Stimulated activated memory B cell treated with anti-CD40 and anti-IgM and Interleukin-4, amounts not matched to agents 10 μg/mL and 1 μg/mL and 100 μg/mL, for 72 hours (primary cell): Measurements from ENCODE around the gene PUS1.

ENCODE experiments used
- ATAC-seq: fragments of 150-1000 bp; cut with Tn5 transposase; 2 replicates; pipeline ENCODE4 v1.10.0; 2021
- H3K27ac Mint-ChIP-seq: one replicate; pipeline ENCODE4 v1.8.0; 2022; ENCODE audit warnings: mild to moderate bottlenecking, mixed read lengths
- H3K27me3 Mint-ChIP-seq: one replicate; pipeline ENCODE4 v1.8.0; 2022; ENCODE audit warnings: mixed read lengths
- H3K36me3 Mint-ChIP-seq: one replicate; pipeline ENCODE4 v1.8.0; 2022; ENCODE audit warnings: mixed read lengths
- H3K4me1 Mint-ChIP-seq: one replicate; pipeline ENCODE4 v1.8.0; 2022; ENCODE audit warnings: mixed read lengths
- H3K4me3 Mint-ChIP-seq: one replicate; pipeline ENCODE4 v1.8.0; 2022; ENCODE audit warnings: mild to moderate bottlenecking, moderate library complexity, mixed read lengths
- H3K9me3 Mint-ChIP-seq: one replicate; pipeline ENCODE4 v1.8.0; 2022; ENCODE audit warnings: mixed read lengths

PUS1 gene

DNA sequence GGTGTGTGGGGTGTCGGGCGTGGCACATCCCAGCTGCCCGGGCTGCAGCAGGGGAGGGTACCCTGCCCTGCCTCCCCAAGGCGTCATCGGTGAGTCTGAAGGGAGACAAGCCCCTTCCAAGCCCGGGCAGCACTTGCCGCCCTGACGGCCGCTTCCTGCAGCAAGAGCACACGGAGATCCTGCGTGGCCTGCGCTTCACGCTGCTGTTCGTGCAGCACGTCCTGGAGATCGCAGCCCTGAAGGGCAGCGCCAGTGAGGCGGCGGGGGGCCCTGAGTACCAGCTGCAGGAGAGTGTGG is 10.1 kb upstream of the PUS1 start:
- peaks cover 16% of the 10 kb centered on the region for H3K4me1 Mint-ChIP-seq
- no peak for ATAC-seq
- no peak overlapping the region for H3K4me3 Mint-ChIP-seq
- no peaks in the 10 kb centered on the region for H3K27me3 Mint-ChIP-seq
- H3K36me3 Mint-ChIP-seq, result peaks cover 26% of the 10 kb centered on the region
- H3K9me3 Mint-ChIP-seq, result no peaks in the 10 kb centered on the region
- H3K27ac Mint-ChIP-seq, result no peak overlapping the region

DNA sequence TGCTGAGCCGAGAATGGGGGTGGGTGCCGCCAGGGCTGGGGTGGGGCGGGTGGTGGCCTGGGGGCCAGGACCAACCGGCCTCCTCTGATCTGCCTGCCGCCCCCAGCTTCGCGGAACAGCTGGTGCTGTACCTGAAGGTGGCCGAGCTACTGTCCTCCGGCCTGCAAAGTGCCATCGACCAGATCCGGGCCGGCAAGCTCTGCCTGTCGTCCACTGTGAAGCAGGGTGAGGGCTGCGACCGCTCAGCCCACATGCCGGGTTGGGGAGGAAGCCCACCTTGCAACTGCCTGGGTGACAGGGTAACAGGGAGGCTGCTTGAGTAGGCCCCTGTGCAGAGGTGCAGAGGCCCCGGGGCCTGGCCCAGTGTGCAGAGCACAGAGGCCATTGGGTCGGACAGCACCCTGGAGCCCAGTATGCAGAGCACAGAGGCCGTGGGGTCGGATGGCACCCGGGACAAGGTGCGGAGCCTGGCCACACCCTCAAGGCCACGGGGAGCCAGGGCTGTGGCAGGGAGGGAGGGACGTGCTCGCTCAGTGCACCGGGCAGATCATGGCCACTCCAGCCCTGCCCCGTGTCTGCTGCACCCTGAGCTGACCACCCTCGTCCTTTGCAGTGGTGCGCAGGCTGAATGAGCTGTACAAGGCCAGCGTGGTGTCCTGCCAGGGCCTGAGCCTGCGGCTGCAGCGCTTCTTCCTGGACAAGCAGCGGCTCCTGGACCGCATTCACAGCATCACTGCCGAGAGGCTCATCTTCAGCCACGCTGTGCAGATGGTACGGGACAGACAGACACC is 9.5 kb upstream of the PUS1 start:
- Mint-ChIP-seq H3K9me3 (no peaks in the 10 kb centered on the region), H3K36me3 (peaks cover 21% of the 10 kb centered on the region), H3K4me1 (peaks cover 22% of the 10 kb centered on the region), H3K27ac (no peak overlapping the region), H3K27me3 (no peaks in the 10 kb centered on the region), H3K4me3 (no peak overlapping the region)
- no peak for ATAC-seq

DNA sequence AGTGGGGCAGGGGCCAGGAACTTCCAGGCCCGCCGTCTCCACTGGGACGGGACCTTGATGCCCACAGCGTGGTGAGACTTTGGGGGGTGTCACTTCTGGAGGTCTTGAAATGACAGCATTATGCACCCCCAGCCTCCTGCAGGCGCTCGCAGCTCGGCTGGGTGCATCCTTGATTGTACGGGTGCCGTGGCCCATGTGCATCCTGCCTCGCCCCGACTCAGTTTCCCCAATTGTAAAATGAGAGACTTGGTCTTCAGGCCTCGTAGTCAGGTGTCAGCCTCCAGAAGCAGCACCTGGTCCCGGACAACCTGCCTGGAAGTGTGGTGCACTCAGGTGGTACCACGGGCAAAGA is 8.9 kb upstream of the PUS1 start:
- Mint-ChIP-seq H3K4me1 (peaks cover 28% of the 10 kb centered on the region), H3K9me3 (no peaks in the 10 kb centered on the region), H3K36me3 (peaks cover 15% of the 10 kb centered on the region), H3K27ac (no peak overlapping the region), H3K4me3 (no peak overlapping the region), H3K27me3 (no peaks in the 10 kb centered on the region)
- ATAC-seq, result no peak

GRCh38 chr12:131920902-131921840 is 7.9 kb upstream of the PUS1 start:
- H3K36me3 Mint-ChIP-seq, result peaks cover 12% of the 10 kb centered on the region
- no peak for ATAC-seq
- H3K27ac Mint-ChIP-seq, result no peak overlapping the region
- no peak overlapping the region for H3K4me3 Mint-ChIP-seq
- no peaks in the 10 kb centered on the region for H3K9me3 Mint-ChIP-seq
- peaks cover 30% of the 10 kb centered on the region for H3K4me1 Mint-ChIP-seq
- H3K27me3 Mint-ChIP-seq, result no peaks in the 10 kb centered on the region

GRCh38 chr12:131921866-131922769 is 7.0 kb upstream of the PUS1 start:
- Mint-ChIP-seq H3K4me3 (no peak overlapping the region), H3K27ac (no peak overlapping the region), H3K27me3 (no peaks in the 10 kb centered on the region), H3K9me3 (no peaks in the 10 kb centered on the region), H3K36me3 (peaks cover 5% of the 10 kb centered on the region), H3K4me1 (peaks cover 30% of the 10 kb centered on the region)
- no peak for ATAC-seq

GRCh38 chr12:131922772-131923171 is 6.3 kb upstream of the PUS1 start:
- no peaks in the 10 kb centered on the region for H3K27me3 Mint-ChIP-seq

DNA sequence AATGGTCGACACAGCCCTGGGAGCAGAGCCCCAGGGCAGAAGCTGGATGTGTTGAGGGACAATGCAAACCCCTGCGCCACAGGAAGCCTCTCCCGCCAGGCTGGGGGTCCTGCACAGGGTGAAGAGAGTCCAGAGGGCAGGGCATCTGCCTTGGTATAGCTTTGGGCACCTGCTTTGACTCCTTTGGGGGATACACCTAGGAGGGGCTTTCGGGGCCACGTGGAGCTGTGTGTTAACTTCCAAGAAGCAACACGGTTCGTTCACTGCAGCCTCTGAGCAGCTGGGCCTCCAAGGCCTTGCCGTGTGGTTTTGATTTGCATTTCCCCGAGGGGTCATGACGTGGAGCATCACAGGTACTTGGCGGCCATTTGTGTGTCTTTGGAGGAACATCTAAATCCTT is 5.8 kb upstream of the PUS1 start:
- ATAC-seq, result peak; percentile 78
- Mint-ChIP-seq H3K4me3 (peak overlapping the region; percentile 73), H3K27me3 (no peaks in the 10 kb centered on the region), H3K27ac (peak overlapping the region; percentile 22), H3K36me3 (peaks cover 5% of the 10 kb centered on the region), H3K4me1 (peaks cover 39% of the 10 kb centered on the region), H3K9me3 (no peaks in the 10 kb centered on the region)

More at GRCh38 chr12:131922772-131923171, 6.3 kb upstream of the PUS1 start:
- Mint-ChIP-seq H3K27ac (peak overlapping the region; percentile 22), H3K4me1 (peaks cover 34% of the 10 kb centered on the region), H3K9me3 (no peaks in the 10 kb centered on the region), H3K4me3 (no peak overlapping the region), H3K36me3 (peaks cover 5% of the 10 kb centered on the region)
- no peak for ATAC-seq

DNA sequence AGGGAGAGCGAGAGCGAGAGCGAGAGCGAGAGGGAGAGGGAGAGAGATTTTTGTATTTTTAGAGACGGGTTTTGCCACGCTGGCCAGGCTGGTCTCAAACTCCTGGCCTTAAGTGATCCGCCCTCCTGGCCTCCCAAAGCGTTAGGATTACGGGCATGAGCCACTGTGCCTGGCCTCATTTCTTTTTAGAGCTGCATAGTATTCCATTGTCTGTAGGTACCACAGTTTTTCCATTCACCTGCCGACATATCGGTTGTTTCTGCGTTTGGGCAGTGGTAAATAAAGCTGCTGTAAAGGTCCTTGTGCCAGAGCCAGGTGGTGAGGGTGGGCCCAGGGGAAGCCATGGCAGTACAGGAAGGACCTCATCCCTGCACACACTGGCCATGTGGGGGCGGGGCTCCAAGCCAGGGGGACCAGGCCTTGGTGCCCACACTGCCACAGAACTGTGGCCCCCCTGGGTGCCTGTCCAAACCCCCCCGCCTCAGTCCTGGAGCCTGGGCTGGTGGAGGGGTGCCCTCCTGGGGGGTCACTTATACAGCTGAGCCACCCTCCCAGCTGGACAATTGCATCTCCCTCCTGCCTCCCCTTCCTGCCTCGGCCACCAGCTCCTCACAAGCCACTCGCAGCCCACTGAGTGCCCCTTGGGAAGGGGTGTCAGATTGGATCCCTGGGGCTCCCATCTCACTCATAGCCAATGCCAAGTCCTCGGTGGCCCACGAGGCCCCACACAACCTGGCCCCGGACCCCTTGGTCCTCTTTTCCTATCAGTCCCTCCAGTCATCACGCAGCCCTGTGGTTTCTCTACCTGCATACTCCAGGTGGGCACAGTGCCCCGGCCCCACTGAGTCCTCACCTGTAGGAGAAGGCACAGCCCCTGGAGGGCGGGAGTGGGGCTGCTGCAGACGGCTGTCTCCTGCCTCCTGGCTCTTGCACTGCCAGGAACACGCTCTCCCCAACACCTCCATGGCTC is 1.7 kb upstream of the PUS1 start:
- no peak for ATAC-seq
- peak overlapping the region; percentile 93 for H3K27ac Mint-ChIP-seq
- H3K27me3 Mint-ChIP-seq, result no peaks in the 10 kb centered on the region
- H3K4me3 Mint-ChIP-seq, result peak overlapping the region; percentile 90
- peaks cover 50% of the 10 kb centered on the region for H3K4me1 Mint-ChIP-seq
- peaks cover 4% of the 10 kb centered on the region for H3K36me3 Mint-ChIP-seq
- no peaks in the 10 kb centered on the region for H3K9me3 Mint-ChIP-seq

DNA sequence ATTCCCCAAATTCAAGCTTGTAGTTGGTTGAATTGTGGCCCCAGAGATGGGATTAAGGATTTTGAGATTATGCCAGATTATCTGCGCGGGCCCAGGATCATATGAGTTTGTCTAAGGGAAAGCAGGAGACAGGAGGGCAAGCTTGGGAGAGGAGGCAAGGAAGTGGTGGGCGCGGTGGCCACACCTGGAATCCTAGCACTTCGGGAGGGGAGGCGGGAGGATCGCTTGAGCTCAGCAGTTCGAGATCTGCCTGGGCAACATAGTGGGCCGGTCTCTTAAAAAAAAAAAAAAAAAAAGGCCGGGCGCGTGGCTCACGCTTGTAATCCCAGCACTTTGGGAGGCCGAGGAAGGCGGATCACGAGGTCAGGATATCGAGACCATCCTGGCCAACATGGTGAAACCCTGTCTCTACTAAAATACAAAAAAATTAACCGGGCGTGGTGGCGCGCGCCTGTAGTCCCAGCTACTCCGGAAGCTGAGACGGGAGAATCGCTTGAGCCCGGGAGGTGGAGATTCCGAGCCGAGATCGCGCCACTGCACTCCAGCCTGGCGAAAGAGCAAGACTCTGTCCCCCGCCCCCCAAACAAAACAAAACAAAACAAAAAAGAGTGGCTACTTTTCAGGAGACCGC is 881 bp upstream of the PUS1 start:
- H3K4me1 Mint-ChIP-seq, result peaks cover 42% of the 10 kb centered on the region
- no peak for ATAC-seq
- no peaks in the 10 kb centered on the region for H3K27me3 Mint-ChIP-seq
- peak overlapping the region; percentile 90 for H3K4me3 Mint-ChIP-seq
- H3K36me3 Mint-ChIP-seq, result peaks cover 11% of the 10 kb centered on the region
- H3K9me3 Mint-ChIP-seq, result no peaks in the 10 kb centered on the region
- H3K27ac Mint-ChIP-seq, result peak overlapping the region; percentile 93

GRCh38 chr12:131929581-131930456 is 743 bp downstream of the PUS1 start:
- Mint-ChIP-seq H3K4me3 (peak overlapping the region; percentile 90), H3K27me3 (no peaks in the 10 kb centered on the region), H3K27ac (peak overlapping the region; percentile 93), H3K9me3 (no peaks in the 10 kb centered on the region), H3K36me3 (peaks cover 19% of the 10 kb centered on the region), H3K4me1 (peaks cover 25% of the 10 kb centered on the region)
- ATAC-seq, result peak; percentile 28

- Mint-ChIP-seq H3K4me1 (peaks cover 20% of the 10 kb centered on the region), H3K27me3 (no peaks in the 10 kb centered on the region), H3K27ac (peak overlapping the region; percentile 93), H3K9me3 (no peaks in the 10 kb centered on the region), H3K4me3 (peak overlapping the region; percentile 90), H3K36me3 (peaks cover 19% of the 10 kb centered on the region)
- ATAC-seq, result no peak
These were observed 1.4 kb downstream of the PUS1 start for GRCh38 chr12:131930510-131930909.

GRCh38 chr12:131933387-131933786 is 4.3 kb downstream of the PUS1 start:
- Mint-ChIP-seq H3K9me3 (no peaks in the 10 kb centered on the region), H3K27ac (no peak overlapping the region), H3K4me3 (no peak overlapping the region), H3K36me3 (peaks cover 41% of the 10 kb centered on the region), H3K27me3 (no peaks in the 10 kb centered on the region), H3K4me1 (peaks cover 10% of the 10 kb centered on the region)
- no peak for ATAC-seq

- no peak for ATAC-seq
- no peak overlapping the region for H3K27ac Mint-ChIP-seq
- H3K36me3 Mint-ChIP-seq, result peaks cover 43% of the 10 kb centered on the region
These were observed 5.5 kb downstream of the PUS1 start for GRCh38 chr12:131934535-131934934.

More at GRCh38 chr12:131934535-131934934, 5.5 kb downstream of the PUS1 start:
- Mint-ChIP-seq H3K27me3 (no peaks in the 10 kb centered on the region), H3K4me3 (no peak overlapping the region), H3K9me3 (no peaks in the 10 kb centered on the region), H3K4me1 (peaks cover 8% of the 10 kb centered on the region)
